ENCODE results near the gene GPR151. TPM values are rescaled to one million over a fixed set of nuclear protein-coding genes. Genes with fewer than 3 reads are reported as not detected.

Gene GPR151
- total and polyA plus RNA-seq, 2 of the 8 experiments (the other 6 are each of a cell fraction or from before 2014, with no cell fraction given), result 0.03 TPM; not detected in 1

DNA sequence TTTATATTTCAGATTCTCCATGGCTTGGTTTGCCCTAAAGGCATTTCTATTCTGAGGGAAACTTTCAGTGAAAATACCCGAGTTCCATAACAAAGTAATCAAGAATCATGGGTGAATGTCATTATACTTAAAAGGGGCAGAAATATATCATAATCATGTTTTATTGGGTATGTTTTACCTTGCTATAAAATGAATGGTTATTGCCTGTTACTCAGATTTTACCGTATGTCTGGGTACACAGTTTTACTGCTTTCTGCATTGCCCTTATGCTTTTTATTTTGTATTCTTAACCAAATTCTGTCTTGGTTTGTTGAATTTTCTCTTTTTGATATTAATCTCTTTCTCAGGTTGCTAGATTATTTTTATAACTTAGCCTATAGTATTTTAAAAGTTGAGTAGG, 2.5 kb downstream of the GPR151 start:
- Histone ChIP-seq H4K91ac (replicated peaks; ENCODE audit: insufficient read length, low read length) (no peak overlapping the region), H2BK12ac (ENCODE audit: low read depth, low read length) (no peak overlapping the region), H2AK5ac (ENCODE audit: low read depth, low read length) (no peak overlapping the region), H3K27ac (ENCODE audit: low read depth, low read length) (no peak overlapping the region), H3K4me2 (ENCODE audit: insufficient read depth in 1 of 2, low read depth in 2 of 2, low read length in 2 of 2) (no peak overlapping the region), H4K8ac (ENCODE audit: extremely low read depth, insufficient read depth, low read length) (no peak overlapping the region), H3K79me1 (ENCODE audit: low read depth, low read length) (no peaks in the 10 kb centered on the region), H3K23ac (ENCODE audit: insufficient read length) (no peak overlapping the region), H2AFZ (ENCODE audit: low read length) (no peak overlapping the region), H3K36me3 (ENCODE audit: control insufficient read depth in 2 of 4, insufficient read depth in 4 of 4, low read length in 3 of 4) (peaks cover 6 to 34% (median 18%) of the 10 kb centered on the region in 4 experiments), H3K4ac (replicated peaks; ENCODE audit: insufficient read length, low read depth, low read length) (no peak overlapping the region), H2BK120ac (replicated peaks; ENCODE audit: low read depth, low read length) (no peak overlapping the region), H3K18ac (ENCODE audit: extremely low read depth, low read length) (no peak overlapping the region), H2BK5ac (ENCODE audit: low read depth, low read length) (no peak overlapping the region), H3K4me1 (replicated peaks in 1 of 4; ENCODE audit: control insufficient read depth in 3 of 4, insufficient read depth in 4 of 4, low read length in 3 of 4) (no peaks in the 10 kb centered on the region), H3K23me2 (ENCODE audit: low read depth, low read length) (no peaks in the 10 kb centered on the region), H3K56ac (replicated peaks; ENCODE audit: insufficient read length, low read depth, low read length) (no peak overlapping the region), H2BK15ac (ENCODE audit: low read length) (no peak overlapping the region), H3K79me2 (ENCODE audit: control insufficient read depth in 1 of 2, insufficient read depth in 2 of 2, low read length in 2 of 2) (no peaks in the 10 kb centered on the region), H2BK20ac (ENCODE audit: low read length) (no peak overlapping the region), H4K5ac (ENCODE audit: insufficient read length, low read depth, low read length) (no peak overlapping the region), H3K27me3 (replicated peaks in 1 of 4; ENCODE audit: control insufficient read depth in 3 of 4, extremely low read depth in 1 of 4, insufficient read depth in 3 of 4, low read length in 3 of 4) (no peaks in the 10 kb centered on the region), H3K4me3 (ENCODE audit: extremely low read depth in 1 of 4, insufficient read depth in 2 of 4, low read depth in 3 of 4, low read length in 4 of 4) (no peak overlapping the region), H4K20me1 (replicated peaks in 1 of 2; ENCODE audit: control insufficient read depth in 1 of 2, insufficient read depth in 2 of 2, low read length in 2 of 2) (peaks cover 0 to 2% of the 10 kb centered on the region in 2 experiments), H3K9me3 (ENCODE audit: insufficient read depth in 2 of 2, low read depth in 1 of 2, low read length in 1 of 2) (no peaks in the 10 kb centered on the region), H3K14ac (ENCODE audit: insufficient read length) (no peak overlapping the region), H3K9ac (replicated peaks in 1 of 4; ENCODE audit: extremely low read depth in 1 of 4, low read depth in 3 of 4, low read length in 3 of 4) (no peak overlapping the region)
- WGBS, 2 experiments (ENCODE audit: extremely low coverage in 1 of 2, insufficient coverage in 1 of 2, insufficient read length in 1 of 2, insufficient replicate concordance in 2 of 2, low coverage in 1 of 2, low lambda C conversion rate in 2 of 2, missing lambda C conversion rate in 1 of 2), result 93% methylated on average over 2 of the region's 2 CpGs; no CpG with 5 or more reads in 1 of the 2 experiments
- FAIRE-seq (no peak), DNase-seq (ENCODE audit: low read depth in 1 of 2, low spot score in 2 of 2) (no peak)
- TF ChIP-seq YY1 (IDR thresholded peaks at IDR 0.05; ENCODE audit: low read depth, low read length), result no peak
- TF ChIP-seq KDM5A (IDR thresholded peaks at IDR 0.05; ENCODE audit: low read length), result no peak
- TF ChIP-seq GTF2F1 (IDR thresholded peaks at IDR 0.05; ENCODE audit: borderline replicate concordance, low read depth, low read length), result no peak
- no peak for TF ChIP-seq MAFK (IDR thresholded peaks at IDR 0.05; ENCODE audit: low read depth, low read length)
- TF ChIP-seq HDAC6 (IDR thresholded peaks at IDR 0.05; ENCODE audit: low read depth, low read length), result no peak
- TF ChIP-seq KDM4A (IDR thresholded peaks at IDR 0.05; ENCODE audit: low read depth, low read length, severe bottlenecking), result no peak
- no peak for TF ChIP-seq POLR2A (IDR thresholded peaks at IDR 0.05; ENCODE audit: control extremely low read depth in 1 of 2, low read depth in 2 of 2, low read length in 2 of 2)
- no peak for TF ChIP-seq GABPA (IDR thresholded peaks at IDR 0.05; ENCODE audit: borderline replicate concordance, insufficient read depth, low read length)
- no peak for TF ChIP-seq RBBP5 (IDR thresholded peaks at IDR 0.05; ENCODE audit: borderline replicate concordance, low read depth, low read length)
- TF ChIP-seq SP4 (IDR thresholded peaks at IDR 0.05; ENCODE audit: low read length), result no peak
- no peak for TF ChIP-seq NRF1 (IDR thresholded peaks at IDR 0.05; ENCODE audit: low read depth, low read length)
- no peak for TF ChIP-seq CBX5 (IDR thresholded peaks at IDR 0.05; ENCODE audit: low read depth, low read length)
- TF ChIP-seq CHD2 (IDR thresholded peaks at IDR 0.05; ENCODE audit: low read length), result no peak
- TF ChIP-seq RFX5 (IDR thresholded peaks at IDR 0.05; ENCODE audit: borderline replicate concordance, low read depth, low read length), result no peak
- TF ChIP-seq CBX8 (IDR thresholded peaks at IDR 0.05; ENCODE audit: borderline replicate concordance, low read depth, low read length), result no peak
- no peak for TF ChIP-seq TEAD4 (IDR thresholded peaks at IDR 0.05; ENCODE audit: low read depth, low read length)
- POLR2A ChIA-PET (ENCODE audit: partially characterized antibody), result interaction anchor here (0.9 kb wide), 1 partner anchor 15 kb away, joined by 3 read pairs; no protein-coding TSS in a partner anchor
- CTCF ChIA-PET (ENCODE audit: partially characterized antibody), result no interaction called here
